ENCODE data around the gene BBX.

Gene BBX

GRCh38 chr3:107681396-107681795 lies 158.6 kb downstream of the BBX start:
- H2BK5ac ChIP-seq (ENCODE audit: low read length) = no peak overlapping the region
- no peak overlapping the region for H3K4me2 ChIP-seq (ENCODE audit: insufficient read depth, low read length, poor library complexity, severe bottlenecking)
- H3K4me1 ChIP-seq (ENCODE audit: control insufficient read depth in 2 of 2, insufficient read depth in 1 of 2, low read depth in 1 of 2, low read length in 2 of 2) = peaks cover 0 to 12% of the 10 kb centered on the region in 2 donors
- no peak overlapping the region for H2AFZ ChIP-seq (ENCODE audit: low read length)
- no peak overlapping the region for H3K18ac ChIP-seq (ENCODE audit: low read length)
- no peak overlapping the region for H3K4me3 ChIP-seq (ENCODE audit: low read length in 2 of 2)
- no CpG with 5 or more reads among the region's 3 CpGs for WGBS, 2 donors (ENCODE audit: extremely low coverage in 2 of 2, insufficient read length in 2 of 2, insufficient replicate concordance in 1 of 2)
- H4K8ac ChIP-seq (ENCODE audit: low read depth, low read length) = no peak overlapping the region
- H3K79me1 ChIP-seq (ENCODE audit: low read depth, low read length) = no peaks in the 10 kb centered on the region
- H2BK15ac ChIP-seq (ENCODE audit: low read length) = no peak overlapping the region
- H2BK120ac ChIP-seq (ENCODE audit: low read depth, low read length) = no peak overlapping the region
- DNase-seq (ENCODE audit: low spot score) = no peak
- no peak overlapping the region for H3K27ac ChIP-seq (replicated peaks; ENCODE audit: low read length)
- no peak overlapping the region for H3K4ac ChIP-seq (ENCODE audit: low read length)
- H3K36me3 ChIP-seq (replicated peaks in 1 of 2; ENCODE audit: control insufficient read depth in 2 of 2, insufficient read depth in 2 of 2, low read length in 2 of 2) = no peaks in the 10 kb centered on the region
- no peak overlapping the region for H3K9ac ChIP-seq (ENCODE audit: low read depth, low read length, poor library complexity)
- no peak overlapping the region for H3K23ac ChIP-seq (ENCODE audit: low read depth, low read length, poor library complexity)
- H4K91ac ChIP-seq (ENCODE audit: low read depth, low read length, poor library complexity) = no peak overlapping the region
- H2BK12ac ChIP-seq (ENCODE audit: low read length) = no peak overlapping the region
- H2AK5ac ChIP-seq (ENCODE audit: low read depth, low read length) = no peak overlapping the region
- H3K14ac ChIP-seq (ENCODE audit: low read length) = no peak overlapping the region
- H3K27me3 ChIP-seq (ENCODE audit: control insufficient read depth in 3 of 3, insufficient read depth in 3 of 3, low read depth in 1 of 3, low read length in 3 of 3) = no peaks in the 10 kb centered on the region
- H3K9me3 ChIP-seq (replicated peaks in 1 of 2; ENCODE audit: control insufficient read depth in 2 of 2, insufficient read depth in 1 of 2, low read depth in 1 of 2, low read length in 2 of 2) = peaks cover 0 to 4% of the 10 kb centered on the region in 2 donors

GRCh38 chr3:107682580-107682979 lies 159.8 kb downstream of the BBX start:
- Histone ChIP-seq H2BK120ac (ENCODE audit: low read depth, low read length) (no peak overlapping the region), H3K27me3 (ENCODE audit: control insufficient read depth in 3 of 3, insufficient read depth in 3 of 3, low read depth in 1 of 3, low read length in 3 of 3) (no peaks in the 10 kb centered on the region), H3K36me3 (replicated peaks in 1 of 2; ENCODE audit: control insufficient read depth in 2 of 2, insufficient read depth in 2 of 2, low read length in 2 of 2) (no peaks in the 10 kb centered on the region), H4K91ac (ENCODE audit: low read depth, low read length, poor library complexity) (no peak overlapping the region), H2BK15ac (ENCODE audit: low read length) (no peak overlapping the region), H3K23ac (ENCODE audit: low read depth, low read length, poor library complexity) (no peak overlapping the region), H3K79me1 (ENCODE audit: low read depth, low read length) (no peaks in the 10 kb centered on the region), H3K9me3 (replicated peaks in 1 of 2; ENCODE audit: control insufficient read depth in 2 of 2, insufficient read depth in 1 of 2, low read depth in 1 of 2, low read length in 2 of 2) (peaks cover 0 to 4% of the 10 kb centered on the region in 2 donors), H4K8ac (ENCODE audit: low read depth, low read length) (no peak overlapping the region), H3K4me2 (ENCODE audit: insufficient read depth, low read length, poor library complexity, severe bottlenecking) (no peak overlapping the region), H2BK5ac (ENCODE audit: low read length) (no peak overlapping the region), H3K4me3 (ENCODE audit: low read length in 2 of 2) (no peak overlapping the region), H3K9ac (ENCODE audit: low read depth, low read length, poor library complexity) (no peak overlapping the region), H2AFZ (ENCODE audit: low read length) (no peak overlapping the region), H3K4me1 (ENCODE audit: control insufficient read depth in 2 of 2, insufficient read depth in 1 of 2, low read depth in 1 of 2, low read length in 2 of 2) (peaks cover 0 to 12% of the 10 kb centered on the region in 2 donors), H3K14ac (ENCODE audit: low read length) (no peak overlapping the region), H3K18ac (ENCODE audit: low read length) (no peak overlapping the region), H3K4ac (ENCODE audit: low read length) (no peak overlapping the region), H2AK5ac (ENCODE audit: low read depth, low read length) (no peak overlapping the region), H2BK12ac (ENCODE audit: low read length) (no peak overlapping the region), H3K27ac (replicated peaks; ENCODE audit: low read length) (no peak overlapping the region)
- DNase-seq (ENCODE audit: low spot score) = no peak
- WGBS, 2 donors (ENCODE audit: extremely low coverage in 2 of 2, insufficient read length in 2 of 2, insufficient replicate concordance in 1 of 2) = no CpG with 5 or more reads among the region's 1 CpG

- H2BK15ac ChIP-seq (ENCODE audit: low read length) = no peak overlapping the region
- H2AFZ ChIP-seq (ENCODE audit: low read length) = no peak overlapping the region
- H2BK5ac ChIP-seq (ENCODE audit: low read length) = no peak overlapping the region
- H3K4me3 ChIP-seq (ENCODE audit: low read length in 2 of 2) = no peak overlapping the region
- H2AK5ac ChIP-seq (ENCODE audit: low read depth, low read length) = no peak overlapping the region
- peaks cover 0 to 12% of the 10 kb centered on the region in 2 donors for H3K4me1 ChIP-seq (ENCODE audit: control insufficient read depth in 2 of 2, insufficient read depth in 1 of 2, low read depth in 1 of 2, low read length in 2 of 2)
- no peak overlapping the region for H3K23ac ChIP-seq (ENCODE audit: low read depth, low read length, poor library complexity)
- H2BK120ac ChIP-seq (ENCODE audit: low read depth, low read length) = no peak overlapping the region
- no peaks in the 10 kb centered on the region for H3K79me1 ChIP-seq (ENCODE audit: low read depth, low read length)
- H3K27me3 ChIP-seq (ENCODE audit: control insufficient read depth in 3 of 3, insufficient read depth in 3 of 3, low read depth in 1 of 3, low read length in 3 of 3) = no peaks in the 10 kb centered on the region
- H4K8ac ChIP-seq (ENCODE audit: low read depth, low read length) = no peak overlapping the region
- H3K9ac ChIP-seq (ENCODE audit: low read depth, low read length, poor library complexity) = no peak overlapping the region
- no peak overlapping the region for H3K18ac ChIP-seq (ENCODE audit: low read length)
- no peak overlapping the region for H3K27ac ChIP-seq (replicated peaks; ENCODE audit: low read length)
- no peak for DNase-seq (ENCODE audit: low spot score)
- no peaks in the 10 kb centered on the region for H3K36me3 ChIP-seq (replicated peaks in 1 of 2; ENCODE audit: control insufficient read depth in 2 of 2, insufficient read depth in 2 of 2, low read length in 2 of 2)
- no peak overlapping the region for H2BK12ac ChIP-seq (ENCODE audit: low read length)
- H4K91ac ChIP-seq (ENCODE audit: low read depth, low read length, poor library complexity) = no peak overlapping the region
- H3K9me3 ChIP-seq (replicated peaks in 1 of 2; ENCODE audit: control insufficient read depth in 2 of 2, insufficient read depth in 1 of 2, low read depth in 1 of 2, low read length in 2 of 2) = peaks cover 0 to 4% of the 10 kb centered on the region in 2 donors
- H3K14ac ChIP-seq (ENCODE audit: low read length) = no peak overlapping the region
- no peak overlapping the region for H3K4me2 ChIP-seq (ENCODE audit: insufficient read depth, low read length, poor library complexity, severe bottlenecking)
- WGBS, 2 donors (ENCODE audit: extremely low coverage in 2 of 2, insufficient read length in 2 of 2, insufficient replicate concordance in 1 of 2) = no CpG with 5 or more reads among the region's 4 CpGs
- H3K4ac ChIP-seq (ENCODE audit: low read length) = no peak overlapping the region
These were observed 160.7 kb downstream of the BBX start for GRCh38 chr3:107683447-107683846.

DNA sequence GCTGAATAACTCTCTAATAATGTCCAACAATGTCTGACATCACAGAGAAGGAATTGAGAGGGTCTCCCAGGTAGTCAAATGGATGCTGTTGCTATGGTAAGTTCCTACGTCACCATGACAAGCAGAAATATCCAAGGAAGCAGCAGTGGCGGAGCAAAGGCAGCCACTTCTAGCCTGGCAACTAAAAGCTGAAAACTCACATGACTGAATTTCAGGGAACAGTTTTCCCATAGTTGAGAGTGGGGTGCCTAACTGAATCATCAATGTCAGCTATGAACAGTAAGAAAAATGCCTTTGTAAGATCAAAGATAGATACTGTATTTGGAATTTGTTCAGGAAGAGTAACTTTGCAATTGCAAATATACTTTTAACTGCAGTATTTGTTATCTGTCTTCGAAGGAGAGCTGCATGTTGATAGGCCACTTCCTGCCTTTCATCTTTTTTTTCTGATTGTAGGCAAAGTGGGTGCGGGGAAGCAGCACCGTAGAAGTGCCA lies 161.7 kb downstream of the BBX start:
- Histone ChIP-seq H3K9ac (ENCODE audit: low read depth, low read length, poor library complexity) (no peak overlapping the region), H3K27me3 (ENCODE audit: control insufficient read depth in 3 of 3, insufficient read depth in 3 of 3, low read depth in 1 of 3, low read length in 3 of 3) (no peaks in the 10 kb centered on the region), H3K18ac (ENCODE audit: low read length) (no peak overlapping the region), H3K14ac (ENCODE audit: low read length) (no peak overlapping the region), H2BK120ac (ENCODE audit: low read depth, low read length) (no peak overlapping the region), H3K4ac (ENCODE audit: low read length) (no peak overlapping the region), H3K36me3 (replicated peaks in 1 of 2; ENCODE audit: control insufficient read depth in 2 of 2, insufficient read depth in 2 of 2, low read length in 2 of 2) (no peaks in the 10 kb centered on the region), H2AFZ (ENCODE audit: low read length) (no peak overlapping the region), H2BK12ac (ENCODE audit: low read length) (no peak overlapping the region), H2BK5ac (ENCODE audit: low read length) (no peak overlapping the region), H4K91ac (ENCODE audit: low read depth, low read length, poor library complexity) (no peak overlapping the region), H3K79me1 (ENCODE audit: low read depth, low read length) (no peaks in the 10 kb centered on the region), H3K27ac (replicated peaks; ENCODE audit: low read length) (no peak overlapping the region), H2BK15ac (ENCODE audit: low read length) (no peak overlapping the region), H3K4me3 (ENCODE audit: low read length in 2 of 2) (no peak overlapping the region), H4K8ac (ENCODE audit: low read depth, low read length) (no peak overlapping the region), H3K4me1 (ENCODE audit: control insufficient read depth in 2 of 2, insufficient read depth in 1 of 2, low read depth in 1 of 2, low read length in 2 of 2) (peaks cover 0 to 12% of the 10 kb centered on the region in 2 donors), H3K4me2 (ENCODE audit: insufficient read depth, low read length, poor library complexity, severe bottlenecking) (no peak overlapping the region), H2AK5ac (ENCODE audit: low read depth, low read length) (no peak overlapping the region), H3K23ac (ENCODE audit: low read depth, low read length, poor library complexity) (no peak overlapping the region), H3K9me3 (replicated peaks in 1 of 2; ENCODE audit: control insufficient read depth in 2 of 2, insufficient read depth in 1 of 2, low read depth in 1 of 2, low read length in 2 of 2) (peaks cover 0 to 4% of the 10 kb centered on the region in 2 donors)
- no CpG with 5 or more reads among the region's 5 CpGs for WGBS, 2 donors (ENCODE audit: extremely low coverage in 2 of 2, insufficient read length in 2 of 2, insufficient replicate concordance in 1 of 2)
- DNase-seq (ENCODE audit: low spot score) = no peak
